ENCODE results near the gene BORCS6. TPM values are rescaled to one million over a fixed set of nuclear protein-coding genes. Genes with fewer than 3 reads are reported as not detected.
A peak's percentile ranks its signal among the peaks of the same experiment; 100 is the strongest.

Gene BORCS6
- total and polyA plus RNA-seq, 2 donors, result 8.5 to 11.4 TPM

DNA sequence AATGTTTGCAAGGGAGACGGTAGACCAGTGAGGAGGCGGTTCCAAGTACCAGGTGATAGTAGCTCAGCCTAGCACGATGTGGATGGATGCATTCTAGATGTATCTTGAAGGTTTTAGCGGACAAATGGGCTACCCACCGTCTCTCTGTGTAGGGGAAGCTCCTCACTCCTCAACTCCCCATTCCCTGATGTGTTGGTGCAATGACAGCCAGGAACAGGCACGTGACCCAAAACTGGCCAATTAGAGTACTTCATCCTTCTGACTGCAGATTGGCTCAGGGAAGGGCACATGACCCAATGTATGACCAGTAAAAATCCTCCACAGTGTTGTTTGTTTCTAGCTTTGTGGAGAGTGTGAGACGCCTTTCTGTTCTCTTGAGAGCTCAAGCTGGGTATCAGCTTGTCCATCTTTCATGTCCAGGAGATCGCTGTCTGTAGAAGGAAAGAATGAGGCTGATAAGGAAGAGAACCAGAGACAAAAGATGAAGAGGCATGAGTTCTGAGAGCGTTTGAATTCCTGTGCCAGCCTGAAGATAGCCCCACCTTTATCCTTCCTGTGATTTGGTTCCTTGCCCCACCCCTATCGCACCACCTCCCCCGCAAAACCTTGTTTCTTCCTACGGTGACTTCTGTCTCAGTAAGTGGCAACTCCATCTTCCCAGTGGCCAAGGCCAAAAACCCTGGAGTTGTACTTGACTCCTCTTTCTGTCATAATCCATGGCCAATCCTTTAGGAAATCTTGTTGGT is 2.3 kb upstream of the BORCS6 start:
- peak in 5 of 9 donors; percentile 65 to 90 (median 75) for DNase-seq (ENCODE audit: low read depth in 6 of 9, low spot score in 9 of 9)
- Histone ChIP-seq H3K27me3 (ENCODE audit: control insufficient read depth in 2 of 2, insufficient read depth in 1 of 2, low read length in 1 of 2) (peaks cover 0 to 4% of the 10 kb centered on the region in 2 donors), H3K4me3 (ENCODE audit: low read length in 2 of 2) (peak overlapping the region; percentile 17 to 38), H3K36me3 (ENCODE audit: control insufficient read depth in 2 of 2, insufficient read depth in 2 of 2, low read length in 1 of 2) (no peaks in the 10 kb centered on the region), H3K4me1 (ENCODE audit: control insufficient read depth in 2 of 2, insufficient read depth in 2 of 2, low read length in 2 of 2) (peaks cover 26 to 44% of the 10 kb centered on the region in 2 donors), H3K27ac (ENCODE audit: low read depth in 1 of 2, low read length in 1 of 2) (peak overlapping the region; percentile 85 to 93), H3K9me3 (ENCODE audit: control insufficient read depth in 2 of 2, insufficient read depth in 1 of 2, low read length in 1 of 2) (no peaks in the 10 kb centered on the region)
- WGBS, result 25% methylated on average over 12 of the region's 12 CpGs

DNA sequence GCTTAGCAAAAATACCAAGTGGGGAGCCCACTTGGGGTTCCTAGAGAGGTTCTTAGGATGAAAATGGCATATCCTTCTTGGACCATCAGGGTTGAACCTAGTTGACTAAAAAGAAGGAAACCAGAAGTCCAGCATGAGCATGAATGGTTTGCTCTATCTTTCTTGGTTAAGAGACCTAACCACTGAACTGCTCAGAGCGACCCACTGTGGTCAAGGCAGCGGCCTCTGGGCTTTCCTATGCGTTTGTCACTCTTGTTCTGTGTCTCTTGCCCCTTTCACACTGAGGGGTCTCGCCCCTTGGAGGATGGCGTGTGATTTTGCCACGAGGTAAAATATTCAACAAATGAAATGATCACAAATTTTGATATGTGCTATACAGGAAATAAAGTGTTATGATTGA is 526 bp upstream of the BORCS6 start:
- Histone ChIP-seq H3K9me3 (ENCODE audit: control insufficient read depth in 2 of 2, insufficient read depth in 1 of 2, low read length in 1 of 2) (no peaks in the 10 kb centered on the region), H3K36me3 (ENCODE audit: control insufficient read depth in 2 of 2, insufficient read depth in 2 of 2, low read length in 1 of 2) (no peaks in the 10 kb centered on the region), H3K4me1 (ENCODE audit: control insufficient read depth in 2 of 2, insufficient read depth in 2 of 2, low read length in 2 of 2) (peaks cover 37 to 62% of the 10 kb centered on the region in 2 donors), H3K27ac (ENCODE audit: low read depth in 1 of 2, low read length in 1 of 2) (peak overlapping the region in 1 of 2 donors; percentile 13), H3K4me3 (ENCODE audit: low read length in 2 of 2) (peak overlapping the region in 1 of 2 donors; percentile 21), H3K27me3 (ENCODE audit: control insufficient read depth in 2 of 2, insufficient read depth in 1 of 2, low read length in 1 of 2) (peaks cover 0 to 7% of the 10 kb centered on the region in 2 donors)
- WGBS, result 60% methylated on average over 6 of the region's 6 CpGs
- no peak for DNase-seq (ENCODE audit: low read depth in 6 of 9, low spot score in 9 of 9)

DNA sequence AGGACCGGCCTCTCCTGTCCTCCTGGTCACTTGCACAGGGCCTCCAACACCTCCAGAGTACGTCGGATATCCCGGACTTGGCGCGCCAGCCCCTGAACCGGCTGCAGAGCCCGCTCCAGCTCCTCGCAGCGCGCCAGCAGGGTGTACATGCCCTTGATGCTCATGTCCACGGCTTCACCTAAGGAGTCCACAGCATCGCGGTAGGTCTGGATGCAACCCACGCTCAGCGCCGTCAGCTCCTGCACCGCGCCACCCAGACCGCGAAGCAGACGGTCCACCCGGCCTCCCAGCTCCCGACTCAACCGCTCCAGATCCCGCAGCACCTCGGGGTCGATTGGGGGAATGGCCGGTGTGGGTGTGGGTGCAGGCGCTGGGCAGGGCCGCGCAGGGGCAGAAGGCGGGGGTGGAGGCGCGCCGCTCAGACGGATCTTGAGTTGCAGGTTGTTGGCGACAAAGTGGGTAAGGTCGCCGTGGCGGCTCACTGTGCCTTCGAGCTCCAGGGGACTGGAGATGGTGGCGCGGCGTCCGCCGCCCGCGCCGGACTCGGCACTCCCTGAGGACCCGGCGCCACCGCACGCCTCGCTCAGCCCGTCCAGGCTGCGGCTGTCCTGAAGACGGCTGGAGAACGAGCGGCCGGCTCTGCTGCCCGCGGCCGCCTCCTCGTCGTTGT is 804 bp downstream of the BORCS6 start:
- 8% methylated on average over 67 of the region's 67 CpGs for WGBS
- no peaks in the 10 kb centered on the region for H3K9me3 ChIP-seq (ENCODE audit: control insufficient read depth in 2 of 2, insufficient read depth in 1 of 2, low read length in 1 of 2)

DNA sequence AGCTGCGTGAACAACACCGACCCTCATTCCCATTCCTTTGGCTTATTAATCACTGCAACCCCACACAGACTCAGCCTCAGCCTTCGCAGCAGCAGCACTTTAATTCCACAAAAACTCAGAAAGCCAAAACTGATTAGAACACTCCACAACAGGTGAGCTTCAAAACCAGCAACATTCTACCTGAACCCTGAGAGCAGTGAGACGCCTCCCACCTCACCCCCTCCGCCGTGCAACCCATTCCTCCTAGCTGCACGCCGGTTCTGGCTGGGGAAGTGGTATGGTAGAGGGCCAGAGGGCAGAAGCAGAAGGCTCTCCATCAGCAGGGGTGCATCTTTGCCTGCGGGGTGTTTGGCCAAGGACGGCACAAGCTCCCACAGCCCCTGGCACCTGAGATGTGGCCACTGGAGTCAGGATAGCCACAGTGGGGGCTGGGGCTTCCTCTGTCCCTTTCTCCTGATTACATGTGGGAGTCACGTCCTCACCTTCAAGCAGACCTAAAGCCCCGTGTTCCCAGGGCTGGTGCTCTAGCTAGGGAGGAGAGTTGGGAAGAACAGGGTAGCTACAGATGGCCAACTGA is 1.6 kb downstream of the BORCS6 start:
- peaks cover 0 to 20% of the 10 kb centered on the region in 2 donors for H3K27me3 ChIP-seq (ENCODE audit: control insufficient read depth in 2 of 2, insufficient read depth in 1 of 2, low read length in 1 of 2)
- DNase-seq (ENCODE audit: low read depth in 6 of 9, low spot score in 9 of 9), result no peak
- H3K9me3 ChIP-seq (ENCODE audit: control insufficient read depth in 2 of 2, insufficient read depth in 1 of 2, low read length in 1 of 2), result no peaks in the 10 kb centered on the region
- H3K36me3 ChIP-seq (ENCODE audit: control insufficient read depth in 2 of 2, insufficient read depth in 2 of 2, low read length in 1 of 2), result no peaks in the 10 kb centered on the region
- peak overlapping the region; percentile 67 to 90 for H3K27ac ChIP-seq (ENCODE audit: low read depth in 1 of 2, low read length in 1 of 2)
- peak overlapping the region; percentile 83 to 86 for H3K4me3 ChIP-seq (ENCODE audit: low read length in 2 of 2)
- peaks cover 37 to 66% of the 10 kb centered on the region in 2 donors for H3K4me1 ChIP-seq (ENCODE audit: control insufficient read depth in 2 of 2, insufficient read depth in 2 of 2, low read length in 2 of 2)
- WGBS, result 56% methylated on average over 12 of the region's 12 CpGs

More for the DNA sequence above, 804 bp downstream of the BORCS6 start:
- Histone ChIP-seq H3K4me1 (ENCODE audit: control insufficient read depth in 2 of 2, insufficient read depth in 2 of 2, low read length in 2 of 2) (peaks cover 37 to 64% of the 10 kb centered on the region in 2 donors), H3K27me3 (ENCODE audit: control insufficient read depth in 2 of 2, insufficient read depth in 1 of 2, low read length in 1 of 2) (peaks cover 0 to 17% of the 10 kb centered on the region in 2 donors), H3K27ac (ENCODE audit: low read depth in 1 of 2, low read length in 1 of 2) (peak overlapping the region; percentile 87 to 96), H3K36me3 (ENCODE audit: control insufficient read depth in 2 of 2, insufficient read depth in 2 of 2, low read length in 1 of 2) (no peaks in the 10 kb centered on the region), H3K4me3 (ENCODE audit: low read length in 2 of 2) (peak overlapping the region; percentile 83 to 86)
- DNase-seq (ENCODE audit: low read depth in 6 of 9, low spot score in 9 of 9), result peak in 2 of 9 donors; percentile 34 to 43

DNA sequence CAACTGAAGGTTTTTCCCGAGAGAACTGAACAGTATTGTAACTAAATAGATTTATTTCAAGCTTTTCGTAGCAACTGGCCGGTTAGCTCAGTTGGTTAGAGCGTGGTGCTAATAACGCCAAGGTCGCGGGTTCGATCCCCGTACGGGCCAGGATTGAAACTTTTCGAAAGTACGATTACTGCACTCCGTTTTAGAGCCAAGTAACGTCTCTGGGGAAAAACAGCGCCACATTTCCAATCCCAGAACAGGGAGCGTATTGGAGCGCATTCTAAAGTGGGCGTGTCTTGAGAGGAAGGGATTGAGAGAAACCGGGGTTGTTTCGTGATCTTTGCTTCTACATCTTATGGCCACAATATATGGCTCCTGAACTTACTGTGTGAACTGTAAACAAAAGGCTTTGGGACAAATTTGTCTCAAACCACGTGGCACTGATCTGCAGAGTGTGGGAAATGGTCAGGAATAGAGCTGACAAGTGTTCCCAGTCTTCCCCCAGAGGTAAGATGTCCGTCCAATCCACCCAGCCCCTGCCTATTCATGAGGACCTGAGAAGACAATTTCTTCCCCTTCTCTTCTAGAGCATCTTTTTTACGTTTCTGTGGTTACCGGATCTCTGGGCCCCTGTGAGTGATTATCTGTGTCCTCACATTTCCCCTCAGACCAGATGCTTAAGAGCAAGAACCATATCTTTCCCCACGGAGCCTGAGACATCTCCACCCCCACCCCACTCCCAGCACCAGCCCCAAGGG is 2.3 kb downstream of the BORCS6 start:
- peak overlapping the region; percentile 80 to 83 for H3K4me3 ChIP-seq (ENCODE audit: low read length in 2 of 2)
- no peaks in the 10 kb centered on the region for H3K36me3 ChIP-seq (ENCODE audit: control insufficient read depth in 2 of 2, insufficient read depth in 2 of 2, low read length in 1 of 2)
- peak overlapping the region; percentile 89 to 90 for H3K27ac ChIP-seq (ENCODE audit: low read depth in 1 of 2, low read length in 1 of 2)
- 1% methylated on average over 25 of the region's 25 CpGs for WGBS
- H3K9me3 ChIP-seq (ENCODE audit: control insufficient read depth in 2 of 2, insufficient read depth in 1 of 2, low read length in 1 of 2), result no peaks in the 10 kb centered on the region
- peaks cover 36 to 64% of the 10 kb centered on the region in 2 donors for H3K4me1 ChIP-seq (ENCODE audit: control insufficient read depth in 2 of 2, insufficient read depth in 2 of 2, low read length in 2 of 2)
- peak in 7 of 9 donors; percentile 61 to 92 (median 83) for DNase-seq (ENCODE audit: low read depth in 6 of 9, low spot score in 9 of 9)
- H3K27me3 ChIP-seq (ENCODE audit: control insufficient read depth in 2 of 2, insufficient read depth in 1 of 2, low read length in 1 of 2), result peaks cover 0 to 24% of the 10 kb centered on the region in 2 donors

DNA sequence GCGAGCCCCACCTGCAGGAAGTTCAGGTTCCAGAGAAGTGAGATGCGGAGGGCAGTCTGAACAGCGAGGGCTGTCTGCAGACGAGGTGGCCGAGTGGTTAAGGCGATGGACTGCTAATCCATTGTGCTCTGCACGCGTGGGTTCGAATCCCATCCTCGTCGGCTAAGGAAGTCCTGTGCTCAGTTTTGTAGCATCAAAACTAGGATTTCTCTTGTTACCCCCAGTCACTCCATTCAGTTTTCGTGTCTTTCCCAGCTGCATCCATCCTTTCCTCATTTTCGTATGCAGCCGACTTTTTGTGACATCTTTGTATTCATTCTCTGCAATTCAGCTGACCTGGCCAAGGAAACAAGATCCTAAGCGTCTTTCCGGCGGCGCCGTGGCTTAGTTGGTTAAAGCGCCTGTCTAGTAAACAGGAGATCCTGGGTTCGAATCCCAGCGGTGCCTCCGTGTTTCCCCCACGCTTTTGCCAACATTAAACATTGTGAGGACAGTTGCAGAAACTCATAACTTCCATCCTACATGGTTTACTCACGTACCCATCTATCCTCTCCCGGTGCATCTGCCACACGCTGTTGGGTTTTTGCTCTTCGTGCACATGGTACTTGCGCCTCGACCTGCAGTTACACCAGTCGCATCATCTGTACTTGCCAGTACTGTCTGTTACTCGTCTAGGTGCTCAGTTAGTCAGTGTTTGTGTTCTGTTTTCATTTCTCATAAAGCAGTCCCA is 3.0 kb downstream of the BORCS6 start:
- DNase-seq (ENCODE audit: low read depth in 6 of 9, low spot score in 9 of 9), result peak in 8 of 9 donors; percentile 76 to 94 (median 83)
- WGBS, result under 1% methylated on average over 32 of the region's 32 CpGs
- peaks cover 33 to 56% of the 10 kb centered on the region in 2 donors for H3K4me1 ChIP-seq (ENCODE audit: control insufficient read depth in 2 of 2, insufficient read depth in 2 of 2, low read length in 2 of 2)

DNA sequence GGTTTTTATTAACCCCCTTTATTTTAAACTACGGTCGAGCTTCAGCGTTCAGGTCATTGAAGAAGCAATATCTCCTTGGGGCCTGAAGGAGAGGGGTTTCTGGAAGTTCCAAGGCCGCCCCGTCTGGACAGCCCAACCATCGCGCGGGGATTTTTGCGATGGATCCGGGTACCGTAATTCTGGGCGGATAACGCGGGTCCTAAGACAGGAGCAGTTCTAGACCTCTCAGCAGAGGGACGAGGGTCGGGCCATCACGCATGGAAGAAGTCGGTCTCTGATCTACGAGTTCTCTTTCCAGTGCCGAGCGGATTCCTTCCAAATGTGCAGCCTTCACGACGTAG is 3.6 kb downstream of the BORCS6 start:
- H3K9me3 ChIP-seq (ENCODE audit: control insufficient read depth in 2 of 2, insufficient read depth in 1 of 2, low read length in 1 of 2), result no peaks in the 10 kb centered on the region
- peaks cover 30 to 51% of the 10 kb centered on the region in 2 donors for H3K4me1 ChIP-seq (ENCODE audit: control insufficient read depth in 2 of 2, insufficient read depth in 2 of 2, low read length in 2 of 2)
- peak overlapping the region; percentile 52 to 80 for H3K4me3 ChIP-seq (ENCODE audit: low read length in 2 of 2)
- under 1% methylated on average over 23 of the region's 23 CpGs for WGBS
- no peaks in the 10 kb centered on the region for H3K36me3 ChIP-seq (ENCODE audit: control insufficient read depth in 2 of 2, insufficient read depth in 2 of 2, low read length in 1 of 2)
- H3K27me3 ChIP-seq (ENCODE audit: control insufficient read depth in 2 of 2, insufficient read depth in 1 of 2, low read length in 1 of 2), result peaks cover 0 to 31% of the 10 kb centered on the region in 2 donors
- no peak for DNase-seq (ENCODE audit: low read depth in 6 of 9, low spot score in 9 of 9)
- H3K27ac ChIP-seq (ENCODE audit: low read depth in 1 of 2, low read length in 1 of 2), result peak overlapping the region; percentile 89 to 90

More for the DNA sequence above, 3.0 kb downstream of the BORCS6 start:
- H3K27ac ChIP-seq (ENCODE audit: low read depth in 1 of 2, low read length in 1 of 2), result peak overlapping the region; percentile 89 to 90
- peaks cover 0 to 30% of the 10 kb centered on the region in 2 donors for H3K27me3 ChIP-seq (ENCODE audit: control insufficient read depth in 2 of 2, insufficient read depth in 1 of 2, low read length in 1 of 2)
- no peaks in the 10 kb centered on the region for H3K9me3 ChIP-seq (ENCODE audit: control insufficient read depth in 2 of 2, insufficient read depth in 1 of 2, low read length in 1 of 2)
- no peaks in the 10 kb centered on the region for H3K36me3 ChIP-seq (ENCODE audit: control insufficient read depth in 2 of 2, insufficient read depth in 2 of 2, low read length in 1 of 2)
- H3K4me3 ChIP-seq (ENCODE audit: low read length in 2 of 2), result peak overlapping the region; percentile 52 to 80
